Kidney (tissue), 14 donors: ENCODE results near the gene VWC2. TPM values are rescaled to one million over a fixed set of nuclear protein-coding genes. Genes with fewer than 3 reads are reported as not detected.

Experiments
- DNase-seq, 5 donors: peaks; one replicate each; pipeline ENCODE4 v3.0.0-alpha.2; 2013 to 2020
- FAIRE-seq: peaks from 2 replicates; lab custom pipeline; 2012; peaks lifted over from hg19 to GRCh38; lab: Jason Lieb, UNC
- H3K27ac ChIP-seq, 2 donors: one replicate each; pipeline ENCODE4 v1.7.0; 2013; ENCODE audit warnings: low read depth in 2 of 2, low read length in 2 of 2, inconsistent platforms in 1 of 2
- H3K27me3 ChIP-seq: one replicate; pipeline ENCODE4 v1.7.1; 2013; ENCODE audit warnings: low read length, inconsistent platforms; ENCODE audit not compliant: control insufficient read depth, insufficient read depth
- H3K36me3 ChIP-seq, 3 donors: one replicate each; pipeline versions ENCODE4 v1.7.0 to v1.7.1; 2013; ENCODE audit warnings: low read length in 3 of 3, control low read depth in 1 of 3, inconsistent platforms in 1 of 3; ENCODE audit not compliant: insufficient read depth in 3 of 3, control insufficient read depth in 2 of 3
- H3K4me1 ChIP-seq, 3 donors: one replicate each; pipeline versions ENCODE4 v1.7.0 to v1.7.1; 2013; ENCODE audit warnings: low read length in 3 of 3, inconsistent platforms in 1 of 3, low read depth in 1 of 3; ENCODE audit not compliant: control insufficient read depth in 2 of 3, insufficient read depth in 2 of 3
- H3K4me3 ChIP-seq, 3 donors: one replicate each; pipeline versions ENCODE4 v1.7.0 to v1.8.1; 2013; ENCODE audit warnings: low read length in 3 of 3, control low read depth in 1 of 3, inconsistent platforms in 1 of 3
- H3K9ac ChIP-seq, 3 donors: one replicate each; pipeline versions ENCODE4 v1.7.0 to v1.7.1; 2013; ENCODE audit warnings: low read length in 3 of 3, control low read depth in 1 of 3, inconsistent platforms in 1 of 3
- H3K9me3 ChIP-seq, 3 donors: one replicate each; pipeline versions ENCODE4 v1.7.0 to v1.7.1; 2013; ENCODE audit warnings: low read length in 3 of 3, control low read depth in 1 of 3, inconsistent platforms in 1 of 3; ENCODE audit not compliant: control insufficient read depth in 2 of 3, insufficient read depth in 1 of 3
- CTCF ChIP-seq: IDR thresholded peaks from 3 replicates; pipeline ENCODE4 v1.5.1; 2012; ENCODE audit warnings: mild to moderate bottlenecking, moderate library complexity, borderline replicate concordance; ENCODE audit not compliant: insufficient read depth; ENCODE audit errors: extremely low read depth
- intact Hi-C: fragments of 100-400 bp; cut with DNase I; formaldehyde crosslinking; loops from one replicate; pipeline ENCODE4 v1.11.1; 2022
- polyA plus RNA-seq: library from polyadenylated mRNA; stranded (reverse); fragments of 350-450 nt; fragmentation: Illumina TruSeq; extraction: RNeasy Lipid Tissue Mini Kit (QIAGEN cat#74804); gene quantifications from one replicate; pipeline ENCODE4 v1.2.3, GENCODE V29; 2014; ENCODE audit warnings: low read depth, low replicate concordance; ENCODE audit not compliant: insufficient read depth
- total RNA-seq: library from RNA; stranded (reverse); fragmentation: NEBNext Ultra II Directional; extraction: Animal tissue kit (Norgen Biotek cat#: 25700); gene quantifications from one replicate; pipeline ENCODE4 v1.2.1, GENCODE V29; 2021
- donor health status: control.
- donor health status: control.
- donor health status: control.
- donor health status: control.
- donor health status: control.
- donor health status: DM: yes; HTN: yes; CAD: no.
- donor health status: Normal renal cell carcinoma (clear cell type).

The VWC2 gene
- total and polyA plus RNA-seq, 2 donors from 2014 or later, result 0.06 to 0.13 TPM

GRCh38 chr7:49928787-49929186, 155.3 kb downstream of the VWC2 start:
- intact Hi-C loops, result no loop called here
- FAIRE-seq (no peak), DNase-seq (no peak)
- H3K27ac ChIP-seq, result no peak overlapping the region
- no peaks in the 10 kb centered on the region for H3K36me3 ChIP-seq
- TF ChIP-seq CTCF, result no peak
- no peaks in the 10 kb centered on the region for H3K27me3 ChIP-seq
- no peak overlapping the region for H3K9ac ChIP-seq
- peaks cover 0 to 2% (median 0%) of the 10 kb centered on the region in 3 donors for H3K9me3 ChIP-seq
- H3K4me1 ChIP-seq, result no peaks in the 10 kb centered on the region
- no peak overlapping the region for H3K4me3 ChIP-seq

DNA sequence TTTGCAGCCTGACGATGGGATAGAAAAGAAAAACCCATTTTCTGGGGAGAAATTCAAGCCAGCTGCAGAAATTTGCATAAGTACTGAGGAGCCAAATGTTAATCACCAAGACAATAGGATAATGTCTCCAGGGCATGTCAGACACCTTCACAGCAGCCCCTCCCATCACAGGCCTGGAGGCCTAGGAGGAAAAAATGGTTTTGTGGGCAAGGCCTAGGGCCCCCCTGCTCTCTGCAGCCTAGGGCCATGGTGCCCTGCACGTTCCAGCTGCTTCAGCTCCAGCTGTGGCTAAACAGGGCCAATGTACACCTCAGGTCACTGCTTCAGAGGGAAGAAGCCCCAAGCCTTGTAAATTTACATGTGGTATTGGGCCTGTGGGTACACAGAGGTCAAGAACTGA, 158.2 kb downstream of the VWC2 start:
- DNase-seq (no peak), FAIRE-seq (no peak)
- intact Hi-C loops, result no loop called here

DNA sequence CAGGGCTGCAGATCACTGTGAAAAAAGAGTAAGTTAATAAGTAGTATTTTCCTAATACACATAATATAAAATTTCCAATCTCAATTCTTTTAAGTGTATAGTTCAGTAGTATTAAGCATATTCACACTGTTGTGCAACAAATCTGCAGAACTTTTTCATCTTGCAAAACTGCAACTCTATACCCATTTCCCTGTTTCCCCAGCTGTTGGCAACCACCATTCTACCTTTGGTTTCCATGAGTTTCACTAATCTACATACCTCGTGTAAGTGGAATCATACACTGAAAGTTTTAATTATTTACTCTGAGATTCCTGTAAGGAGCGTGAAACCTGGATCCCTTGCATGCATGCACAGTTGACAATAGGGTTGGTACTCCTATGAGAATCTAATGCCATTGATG, 164.2 kb downstream of the VWC2 start:
- H3K27me3 ChIP-seq, result no peaks in the 10 kb centered on the region
- no peaks in the 10 kb centered on the region for H3K36me3 ChIP-seq
- peaks cover 0 to 2% (median 0%) of the 10 kb centered on the region in 3 donors for H3K9me3 ChIP-seq
- no peak overlapping the region for H3K27ac ChIP-seq
- intact Hi-C loops, result no loop called here
- DNase-seq (no peak), FAIRE-seq (no peak)
- TF ChIP-seq CTCF, result no peak
- no peaks in the 10 kb centered on the region for H3K4me1 ChIP-seq
- no peak overlapping the region for H3K9ac ChIP-seq
- no peak overlapping the region for H3K4me3 ChIP-seq

More for the DNA sequence above, 158.2 kb downstream of the VWC2 start:
- Histone ChIP-seq H3K4me1 (no peaks in the 10 kb centered on the region), H3K9ac (no peak overlapping the region), H3K4me3 (no peak overlapping the region), H3K9me3 (peaks cover 0 to 2% (median 0%) of the 10 kb centered on the region in 3 donors), H3K27ac (no peak overlapping the region), H3K36me3 (no peaks in the 10 kb centered on the region), H3K27me3 (no peaks in the 10 kb centered on the region)
- TF ChIP-seq CTCF, result no peak
